Measurements from ENCODE around the gene DHRS4.
"Not testable (repeated sequence)": the region's sequence is repeated elsewhere in the genome, so short reads cannot be mapped to it uniquely, and the experiment has no call there.

Gene DHRS4

GRCh38 chr14:23941669-23942068 lies 11.9 kb upstream of the DHRS4 start:
- no peak for DNase-seq

GRCh38 chr14:23942587-23942986 lies 11.0 kb upstream of the DHRS4 start:
- no peak for DNase-seq

GRCh38 chr14:23949069-23949468 lies 4.5 kb upstream of the DHRS4 start:
- DNase-seq = not testable (repeated sequence)

GRCh38 chr14:23950411-23951135 lies 3.0 kb upstream of the DHRS4 start:
- DNase-seq = no peak

GRCh38 chr14:23951136-23951466 lies 2.5 kb upstream of the DHRS4 start:
- DNase-seq = not testable (repeated sequence)

GRCh38 chr14:23951590-23952201 lies 1.9 kb upstream of the DHRS4 start:
- no peak for DNase-seq

- not testable (repeated sequence) for DNase-seq
These were observed 480 bp upstream of the DHRS4 start for GRCh38 chr14:23953116-23953463.

GRCh38 chr14:23954279-23954614 lies 677 bp downstream of the DHRS4 start:
- DNase-seq = not testable (repeated sequence)

GRCh38 chr14:23954965-23955364 lies 1.4 kb downstream of the DHRS4 start:
- DNase-seq = not testable (repeated sequence)

- DNase-seq = not testable (repeated sequence)
These were observed 2.2 kb downstream of the DHRS4 start for GRCh38 chr14:23955811-23956210.

GRCh38 chr14:23957913-23958569 lies 4.5 kb downstream of the DHRS4 start:
- DNase-seq = not testable (repeated sequence)

- DNase-seq = not testable (repeated sequence)
These were observed 7.3 kb downstream of the DHRS4 start for GRCh38 chr14:23960899-23961298.

GRCh38 chr14:23961704-23962103 lies 8.1 kb downstream of the DHRS4 start:
- not testable (repeated sequence) for DNase-seq

GRCh38 chr14:23969130-23969480 lies 15.5 kb downstream of the DHRS4 start:
- DNase-seq = not testable (repeated sequence)

GRCh38 chr14:23969481-23970282 lies 16.1 kb downstream of the DHRS4 start:
- DNase-seq = not testable (repeated sequence)

GRCh38 chr14:23970283-23970659 lies 16.7 kb downstream of the DHRS4 start:
- not testable (repeated sequence) for DNase-seq

- DNase-seq = not testable (repeated sequence)
These were observed 19.6 kb downstream of the DHRS4 start for GRCh38 chr14:23973178-23973577.

GRCh38 chr14:23974041-23974440 lies 20.5 kb downstream of the DHRS4 start:
- DNase-seq = not testable (repeated sequence)

- not testable (repeated sequence) for DNase-seq
These were observed 23.6 kb downstream of the DHRS4 start for GRCh38 chr14:23977208-23977607.

GRCh38 chr14:23981951-23982813 lies 28.6 kb downstream of the DHRS4 start:
- DNase-seq = not testable (repeated sequence)

- DNase-seq = no peak
These were observed 31.5 kb downstream of the DHRS4 start for GRCh38 chr14:23984891-23985602.

GRCh38 chr14:23988223-23988606 lies 34.6 kb downstream of the DHRS4 start:
- DNase-seq = not testable (repeated sequence)
